Calu3 (cell line): Measurements from ENCODE around the gene FUT6. TPM values are rescaled to one million over a fixed set of nuclear protein-coding genes. Genes with fewer than 3 reads are reported as not detected.

ENCODE experiments used
- BruUV-seq: library from RNA; stranded (reverse); fragments of 400-500 nt; replicated peaks from 2 replicates; lab custom pipeline; 2021; lab: Mats Ljungman, UMichigan
- CTCF ChIA-PET: fragments of 300-600 bp; sonication (Branson Sonifier 250); formaldehyde crosslinking; loops from one replicate; lab custom pipeline; 2022; ENCODE audit warnings: antibody characterized with exemption; lab: Charles Lee
- DNase-seq: peaks from one replicate; pipeline ENCODE4 v3.0.0; 2022
- H3K27ac Mint-ChIP-seq: one replicate; pipeline ENCODE4 v1.8.0; 2022; ENCODE audit warnings: mixed read lengths; ENCODE audit not compliant: unreplicated experiment
- H3K27me3 Mint-ChIP-seq: one replicate; pipeline ENCODE4 v1.8.0; 2022; ENCODE audit warnings: mixed read lengths; ENCODE audit not compliant: unreplicated experiment
- H3K36me3 Mint-ChIP-seq: one replicate; pipeline ENCODE4 v1.8.0; 2022; ENCODE audit warnings: mild to moderate bottlenecking, moderate library complexity, mixed read lengths; ENCODE audit not compliant: insufficient read depth, unreplicated experiment
- H3K4me1 Mint-ChIP-seq: one replicate; pipeline ENCODE4 v1.8.0; 2022; ENCODE audit warnings: mild to moderate bottlenecking, low read depth, mixed read lengths; ENCODE audit not compliant: unreplicated experiment
- H3K4me3 Mint-ChIP-seq: one replicate; pipeline ENCODE4 v1.8.0; 2022; ENCODE audit warnings: mild to moderate bottlenecking, low read depth, moderate library complexity, mixed read lengths; ENCODE audit not compliant: unreplicated experiment
- H3K9me3 Mint-ChIP-seq: one replicate; pipeline ENCODE4 v1.8.0; 2022; ENCODE audit warnings: low read depth, mixed read lengths; ENCODE audit not compliant: unreplicated experiment
- intact Hi-C: fragments of 100-400 bp; cut with micrococcal nuclease; formaldehyde crosslinking; loops from one replicate; pipeline ENCODE4 v1.10.0; 2022; ENCODE audit not compliant: unreplicated experiment
- total RNA-seq: library from RNA; stranded (reverse); gene quantifications from 2 replicates; pipeline ENCODE4 v1.2.3, GENCODE V29; 2022
- TF ChIP-seq, protein P1 (sequence below): fragments of 200-600 bp; IDR thresholded peaks from one replicate; pipeline ENCODE4 v1.8.0; 2022; ENCODE audit warnings: antibody characterized with exemption; ENCODE audit not compliant: unreplicated experiment

Gene FUT6
- total RNA-seq, 1 experiment from 2014 or later = 1.8 TPM

DNA sequence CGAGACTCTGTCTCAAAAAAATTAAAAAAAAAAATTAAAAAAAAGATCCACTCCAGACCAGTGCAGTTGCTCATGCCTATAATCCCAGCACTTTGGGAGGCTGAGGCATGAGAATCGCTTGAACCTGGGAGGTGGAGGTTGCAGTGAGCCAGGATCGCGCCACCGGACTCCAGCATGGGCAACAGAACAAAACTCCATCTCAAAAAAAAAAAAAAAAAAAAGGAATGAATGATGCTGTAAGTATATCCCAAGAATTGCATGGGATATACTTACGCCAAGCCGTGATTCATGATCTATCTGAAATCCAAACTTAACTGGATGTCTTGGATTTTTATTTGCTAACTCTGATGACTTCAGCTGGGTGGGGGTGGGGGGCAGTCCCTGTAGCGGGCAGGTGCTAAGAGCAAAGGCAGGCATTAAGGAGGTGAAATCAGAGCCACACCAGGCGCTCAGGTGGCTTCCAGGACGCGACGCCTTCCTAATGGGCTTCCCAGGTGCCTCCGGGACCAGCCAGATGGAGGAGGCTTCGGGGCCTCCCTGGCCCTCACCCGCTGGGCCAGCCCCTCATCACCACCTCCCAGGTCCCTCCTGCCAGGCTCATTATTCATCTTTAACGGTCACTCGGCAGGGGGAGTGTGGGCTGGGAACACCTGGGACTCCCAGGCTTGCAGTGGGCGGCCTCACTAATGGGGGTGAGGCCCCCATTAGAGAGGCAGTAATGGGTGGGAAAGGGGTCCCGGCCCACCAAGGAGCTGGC is 42.2 kb upstream of the FUT6 start:
- peaks cover 26% of the 10 kb centered on the region for H3K27me3 Mint-ChIP-seq
- H3K4me3 Mint-ChIP-seq = no peak overlapping the region
- no peak overlapping the region for H3K27ac Mint-ChIP-seq
- intact Hi-C loops = no loop called here
- DNase-seq = no peak
- CTCF ChIA-PET = no interaction called here
- H3K9me3 Mint-ChIP-seq = no peaks in the 10 kb centered on the region
- TF ChIP-seq, protein P1, sequence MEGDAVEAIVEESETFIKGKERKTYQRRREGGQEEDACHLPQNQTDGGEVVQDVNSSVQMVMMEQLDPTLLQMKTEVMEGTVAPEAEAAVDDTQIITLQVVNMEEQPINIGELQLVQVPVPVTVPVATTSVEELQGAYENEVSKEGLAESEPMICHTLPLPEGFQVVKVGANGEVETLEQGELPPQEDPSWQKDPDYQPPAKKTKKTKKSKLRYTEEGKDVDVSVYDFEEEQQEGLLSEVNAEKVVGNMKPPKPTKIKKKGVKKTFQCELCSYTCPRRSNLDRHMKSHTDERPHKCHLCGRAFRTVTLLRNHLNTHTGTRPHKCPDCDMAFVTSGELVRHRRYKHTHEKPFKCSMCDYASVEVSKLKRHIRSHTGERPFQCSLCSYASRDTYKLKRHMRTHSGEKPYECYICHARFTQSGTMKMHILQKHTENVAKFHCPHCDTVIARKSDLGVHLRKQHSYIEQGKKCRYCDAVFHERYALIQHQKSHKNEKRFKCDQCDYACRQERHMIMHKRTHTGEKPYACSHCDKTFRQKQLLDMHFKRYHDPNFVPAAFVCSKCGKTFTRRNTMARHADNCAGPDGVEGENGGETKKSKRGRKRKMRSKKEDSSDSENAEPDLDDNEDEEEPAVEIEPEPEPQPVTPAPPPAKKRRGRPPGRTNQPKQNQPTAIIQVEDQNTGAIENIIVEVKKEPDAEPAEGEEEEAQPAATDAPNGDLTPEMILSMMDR = no peak
- H3K36me3 Mint-ChIP-seq = no peaks in the 10 kb centered on the region
- H3K4me1 Mint-ChIP-seq = no peaks in the 10 kb centered on the region
- no TSS peak for BruUV-seq

DNA sequence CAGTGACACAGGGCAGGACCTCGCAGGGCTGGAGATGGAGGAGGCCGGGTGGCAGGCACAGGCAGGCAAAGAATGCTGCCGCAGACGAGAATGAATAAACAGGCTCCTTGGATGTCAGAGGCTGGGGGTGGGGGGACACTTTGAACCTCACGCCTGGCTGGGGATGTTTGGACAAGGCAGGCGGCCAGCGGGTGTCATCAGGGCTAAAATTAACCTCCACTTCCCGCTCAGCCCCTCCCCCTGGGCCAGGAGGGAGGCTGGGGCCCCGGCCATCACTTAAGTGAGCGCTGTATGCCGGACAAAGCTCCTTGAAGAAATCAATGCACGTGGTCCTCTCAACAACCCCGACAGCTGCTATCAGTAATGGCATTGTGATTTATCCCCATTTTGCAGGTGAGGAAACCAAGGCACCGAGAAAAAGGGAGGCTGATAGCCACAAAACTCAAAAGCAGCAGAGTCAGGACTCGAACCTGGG is 41.1 kb upstream of the FUT6 start:
- TF ChIP-seq, protein P1 = no peak
- no peaks in the 10 kb centered on the region for H3K4me1 Mint-ChIP-seq
- H3K4me3 Mint-ChIP-seq = no peak overlapping the region
- H3K27ac Mint-ChIP-seq = no peak overlapping the region
- intact Hi-C loops = no loop called here
- no TSS peak for BruUV-seq
- no peaks in the 10 kb centered on the region for H3K9me3 Mint-ChIP-seq
- no peak for DNase-seq
- peaks cover 23% of the 10 kb centered on the region for H3K27me3 Mint-ChIP-seq
- CTCF ChIA-PET = no interaction called here
- no peaks in the 10 kb centered on the region for H3K36me3 Mint-ChIP-seq

DNA sequence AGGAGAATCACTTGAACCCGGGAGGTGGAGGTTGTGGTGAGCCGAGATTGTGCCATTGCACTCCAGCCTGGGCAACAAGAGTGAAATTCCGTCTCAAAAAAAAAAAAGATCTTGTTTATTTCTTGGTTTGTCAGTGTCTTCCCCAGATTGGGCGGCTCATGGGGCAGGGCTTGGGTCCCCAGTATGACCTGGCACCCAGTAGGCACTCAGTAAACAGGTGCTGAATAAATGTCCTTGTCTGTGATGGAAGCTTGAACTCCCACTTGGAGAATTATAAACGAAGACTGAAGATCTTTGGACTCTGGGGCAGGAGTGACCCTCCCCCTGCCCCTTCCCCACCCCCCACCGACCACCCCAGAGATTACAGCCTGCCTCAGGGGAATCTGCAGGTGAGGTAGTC is 40.7 kb upstream of the FUT6 start:
- TF ChIP-seq, protein P1 = no peak
- intact Hi-C loops = no loop called here
- CTCF ChIA-PET = no interaction called here
- no TSS peak for BruUV-seq
- H3K4me3 Mint-ChIP-seq = no peak overlapping the region
- H3K36me3 Mint-ChIP-seq = no peaks in the 10 kb centered on the region
- peaks cover 18% of the 10 kb centered on the region for H3K27me3 Mint-ChIP-seq
- no peak overlapping the region for H3K27ac Mint-ChIP-seq
- no peaks in the 10 kb centered on the region for H3K9me3 Mint-ChIP-seq
- no peaks in the 10 kb centered on the region for H3K4me1 Mint-ChIP-seq
- no peak for DNase-seq

DNA sequence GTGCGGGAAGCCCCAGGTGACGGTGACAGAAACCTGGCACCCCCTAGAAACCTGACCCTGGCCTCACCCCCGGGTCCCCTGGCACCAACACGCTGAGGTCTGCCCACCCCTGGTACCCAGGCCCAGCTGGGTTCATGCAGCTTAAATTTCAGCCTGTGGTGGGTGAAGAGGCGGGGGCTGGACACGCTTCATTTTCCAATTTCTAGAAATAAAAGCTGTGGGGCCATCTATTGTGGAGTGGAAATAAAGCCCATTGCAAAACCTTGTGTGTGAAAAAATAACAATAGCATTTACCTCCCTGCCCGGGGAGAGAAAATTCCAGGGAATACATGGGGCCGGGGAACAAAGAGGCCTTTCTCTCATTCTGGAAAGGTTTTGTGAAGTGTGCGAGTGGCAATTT is 38.4 kb upstream of the FUT6 start:
- BruUV-seq = no TSS peak
- Mint-ChIP-seq H3K27ac (no peak overlapping the region), H3K4me3 (no peak overlapping the region), H3K27me3 (peaks cover 10% of the 10 kb centered on the region), H3K9me3 (no peaks in the 10 kb centered on the region), H3K36me3 (no peaks in the 10 kb centered on the region), H3K4me1 (no peaks in the 10 kb centered on the region)
- CTCF ChIA-PET = no interaction called here
- no peak for DNase-seq
- intact Hi-C loops = no loop called here
- TF ChIP-seq, protein P1 = no peak
